NCI-H526 (cell line): ENCODE measurements around the gene FOXO4.
A peak's percentile ranks its signal among the peaks of the same experiment; 100 is the strongest.

Experiments used
- DNase-seq, 2 experiments: peaks; one replicate each; lab custom pipeline; 2025; lab: John Stamatoyannopoulos, UW

FOXO4 gene

GRCh38 chrX:71140440-71140839 lies 44.8 kb downstream of the FOXO4 start:
- no peak for DNase-seq

GRCh38 chrX:71143508-71143907 lies 47.9 kb downstream of the FOXO4 start:
- DNase-seq = no peak

GRCh38 chrX:71144651-71145050 lies 49.0 kb downstream of the FOXO4 start, which contains the start of gene NLGN3:
NLGN3 (plus strand) TSS chrX:71144841; CDS start chrX:71147750, 2,909 bp downstream.
- DNase-seq = peak in 1 of 2 experiments; percentile 25

GRCh38 chrX:71147496-71148277 lies 52.0 kb downstream of the FOXO4 start:
- no peak for DNase-seq

GRCh38 chrX:71148278-71148663 lies 52.6 kb downstream of the FOXO4 start:
- DNase-seq = no peak

GRCh38 chrX:71151366-71151765 lies 55.7 kb downstream of the FOXO4 start:
- no peak for DNase-seq
